Activated naive CD8-positive, alpha-beta T cell treated with anti-CD3 and anti-CD28 coated beads, Interleukin-2, amount 50 U/mL, for 24 hours (primary cell): ENCODE data around the gene KIF3C.
"Not testable (repeated sequence)": the region's sequence is repeated elsewhere in the genome, so short reads cannot be mapped to it uniquely, and the experiment has no call there.

Source experiments
- ATAC-seq: fragments of 150-1000 bp; cut with Tn5 transposase; one replicate; pipeline ENCODE4 v1.10.0; 2021
- DNase-seq: peaks from one replicate; pipeline ENCODE4 v3.0.0; 2021
- H3K27ac Mint-ChIP-seq: one replicate; pipeline ENCODE4 v1.8.0; 2021; ENCODE audit warnings: mild to moderate bottlenecking, mixed read lengths
- H3K27me3 Mint-ChIP-seq: one replicate; pipeline ENCODE4 v1.8.0; 2021; ENCODE audit warnings: mixed read lengths
- H3K36me3 Mint-ChIP-seq: one replicate; pipeline ENCODE4 v1.8.0; 2021; ENCODE audit warnings: low read depth, mixed read lengths
- H3K4me1 Mint-ChIP-seq: one replicate; pipeline ENCODE4 v1.8.0; 2021; ENCODE audit warnings: mixed read lengths
- H3K4me3 Mint-ChIP-seq: one replicate; pipeline ENCODE4 v1.8.0; 2021; ENCODE audit warnings: mild to moderate bottlenecking, moderate library complexity, mixed read lengths
- H3K9me3 Mint-ChIP-seq: one replicate; pipeline ENCODE4 v1.8.0; 2021; ENCODE audit warnings: mixed read lengths

The KIF3C gene

DNA sequence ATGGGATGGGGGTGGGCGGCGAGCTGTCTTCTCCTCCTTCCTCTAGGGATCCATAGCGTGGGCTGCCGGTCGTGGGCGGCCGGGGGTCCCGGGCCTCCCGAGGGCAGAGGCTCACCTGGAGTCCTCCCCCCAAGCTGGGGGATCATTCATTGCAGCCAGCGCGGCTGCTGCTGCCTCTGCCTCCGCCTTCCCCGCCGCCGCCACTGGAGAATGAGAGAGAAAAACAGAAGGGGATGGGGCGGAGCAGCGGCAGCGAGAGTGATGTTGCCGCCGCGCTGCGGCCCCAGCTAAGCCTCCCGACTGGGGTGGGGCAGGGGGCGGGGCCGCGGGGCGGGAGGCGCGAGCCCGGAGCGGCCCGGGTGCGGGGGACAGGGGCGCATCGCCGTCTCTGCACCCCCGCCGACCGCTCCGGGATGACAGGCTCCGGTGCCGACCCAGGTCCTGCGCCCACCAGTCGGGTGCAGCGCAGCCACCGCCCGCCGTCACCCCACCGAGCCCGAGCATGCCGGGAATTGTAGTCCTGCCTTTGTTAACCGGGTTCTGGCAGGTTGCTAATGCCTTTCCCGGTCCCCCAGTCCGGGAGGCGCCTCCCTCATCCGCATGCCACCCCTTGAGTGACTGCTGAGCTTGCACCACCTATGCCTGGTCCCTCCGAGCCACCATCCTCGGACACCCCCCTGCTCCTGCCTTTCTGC is at the start of gene KIF3C:
KIF3C (minus strand) TSS at position 225 of the 695 bp plus-strand sequence. CDS start 580 bp downstream, outside the sequence.
- Mint-ChIP-seq H3K9me3 (no peaks in the 10 kb centered on the region), H3K4me3 (peak within 1 kb of the TSS; percentile 78), H3K27ac (peak within 1 kb of the TSS; percentile 59)

DNA sequence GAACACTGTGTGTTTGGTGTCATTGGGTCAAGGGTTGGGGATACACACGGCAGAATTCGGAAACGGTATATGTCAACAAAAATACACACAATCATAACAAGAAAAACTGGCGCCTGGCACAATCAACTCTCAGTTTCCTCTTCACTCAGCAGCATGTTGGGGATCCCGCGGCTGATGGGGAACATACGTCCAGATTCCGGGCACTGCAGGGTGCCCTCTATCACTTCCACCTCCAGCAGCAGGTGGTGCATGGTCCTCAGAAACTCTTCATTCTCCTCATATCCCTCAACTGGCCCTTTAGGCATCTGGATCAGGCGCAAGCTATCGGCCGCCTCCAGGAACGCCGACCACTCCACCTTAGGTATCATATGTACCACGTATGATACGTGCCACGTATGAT is 45.8 kb upstream of the KIF3C start:
- not testable (repeated sequence) for H3K9me3 Mint-ChIP-seq, H3K4me1 Mint-ChIP-seq, H3K27ac Mint-ChIP-seq, H3K4me3 Mint-ChIP-seq, H3K27me3 Mint-ChIP-seq, DNase-seq, ATAC-seq, H3K36me3 Mint-ChIP-seq

More for the DNA sequence above, at the start of gene KIF3C:
- Mint-ChIP-seq H3K36me3 (no peaks in the 10 kb centered on the region), H3K4me1 (peaks cover 5% of the 10 kb centered on the region), H3K27me3 (no peaks in the 10 kb centered on the region)
- DNase-seq (peak; percentile 73), ATAC-seq (peak; percentile 85)

DNA sequence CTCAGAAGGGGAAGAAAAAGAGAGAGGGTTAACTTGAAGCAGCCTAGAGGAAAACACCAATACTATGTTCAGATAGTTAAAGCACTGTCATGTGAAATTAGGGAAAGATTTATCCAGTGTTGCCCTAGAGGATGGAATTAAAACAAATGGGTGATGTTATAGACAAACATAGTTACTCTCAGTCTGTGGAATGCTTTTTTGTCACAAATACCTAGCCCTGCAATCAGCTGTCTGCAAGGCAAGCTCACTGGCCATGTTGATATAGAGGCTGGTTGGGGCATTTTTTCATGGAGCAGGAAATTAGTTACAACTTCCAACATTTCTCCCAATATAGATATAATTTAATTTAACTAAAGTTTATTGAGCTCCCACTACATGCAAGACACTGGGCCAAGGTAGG is 43.2 kb upstream of the KIF3C start:
- ATAC-seq (no peak), DNase-seq (no peak)
- Mint-ChIP-seq H3K9me3 (no peaks in the 10 kb centered on the region), H3K4me1 (no peaks in the 10 kb centered on the region), H3K27ac (no peak overlapping the region), H3K36me3 (no peaks in the 10 kb centered on the region), H3K27me3 (no peaks in the 10 kb centered on the region), H3K4me3 (no peak overlapping the region)

DNA sequence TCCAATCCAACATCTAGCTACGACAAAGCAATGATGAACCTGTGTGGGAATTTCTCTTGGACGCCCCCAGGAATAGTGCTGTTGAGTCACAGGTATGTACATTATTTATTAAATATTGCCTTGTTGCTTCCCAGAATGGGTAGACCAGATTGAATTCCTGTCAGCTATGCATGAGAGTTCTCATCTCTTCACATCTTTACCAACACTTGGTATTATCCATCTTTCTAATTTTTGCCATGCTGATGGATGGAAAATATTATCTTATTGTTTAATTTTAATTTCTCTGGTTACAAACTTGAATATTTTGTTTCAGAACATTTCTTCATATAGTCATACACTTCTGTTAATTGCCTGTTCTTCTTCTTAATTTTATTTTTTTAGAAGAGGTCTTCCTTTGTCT is 42.0 kb upstream of the KIF3C start:
- Mint-ChIP-seq H3K4me1 (no peaks in the 10 kb centered on the region), H3K4me3 (no peak overlapping the region), H3K27ac (no peak overlapping the region), H3K27me3 (no peaks in the 10 kb centered on the region), H3K9me3 (no peaks in the 10 kb centered on the region), H3K36me3 (no peaks in the 10 kb centered on the region)
- no peak for DNase-seq
- no peak for ATAC-seq

DNA sequence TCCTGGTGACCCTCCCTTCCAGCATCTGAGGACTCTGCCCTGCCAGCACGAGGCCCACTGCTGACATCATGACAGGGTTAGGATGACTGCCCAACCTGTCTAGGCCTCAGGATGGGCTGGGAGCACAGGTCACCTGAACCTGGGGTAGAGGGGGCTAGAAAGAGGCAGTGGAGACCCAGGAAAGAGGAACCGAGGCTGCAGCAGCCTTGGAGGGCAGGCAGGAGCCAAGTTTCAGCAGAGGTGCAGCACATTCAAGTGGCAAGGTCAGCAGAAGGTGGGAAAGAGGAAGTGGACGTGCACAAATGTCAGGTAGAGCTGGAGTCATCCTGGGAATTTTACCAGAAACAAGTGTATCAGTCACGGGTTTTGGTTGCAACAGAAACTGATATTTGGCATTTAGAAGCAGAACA is 37.9 kb upstream of the KIF3C start:
- DNase-seq (no peak), ATAC-seq (no peak)
- Mint-ChIP-seq H3K36me3 (no peaks in the 10 kb centered on the region), H3K4me3 (no peak overlapping the region), H3K9me3 (no peaks in the 10 kb centered on the region), H3K4me1 (peaks cover 5% of the 10 kb centered on the region), H3K27ac (no peak overlapping the region), H3K27me3 (no peaks in the 10 kb centered on the region)

DNA sequence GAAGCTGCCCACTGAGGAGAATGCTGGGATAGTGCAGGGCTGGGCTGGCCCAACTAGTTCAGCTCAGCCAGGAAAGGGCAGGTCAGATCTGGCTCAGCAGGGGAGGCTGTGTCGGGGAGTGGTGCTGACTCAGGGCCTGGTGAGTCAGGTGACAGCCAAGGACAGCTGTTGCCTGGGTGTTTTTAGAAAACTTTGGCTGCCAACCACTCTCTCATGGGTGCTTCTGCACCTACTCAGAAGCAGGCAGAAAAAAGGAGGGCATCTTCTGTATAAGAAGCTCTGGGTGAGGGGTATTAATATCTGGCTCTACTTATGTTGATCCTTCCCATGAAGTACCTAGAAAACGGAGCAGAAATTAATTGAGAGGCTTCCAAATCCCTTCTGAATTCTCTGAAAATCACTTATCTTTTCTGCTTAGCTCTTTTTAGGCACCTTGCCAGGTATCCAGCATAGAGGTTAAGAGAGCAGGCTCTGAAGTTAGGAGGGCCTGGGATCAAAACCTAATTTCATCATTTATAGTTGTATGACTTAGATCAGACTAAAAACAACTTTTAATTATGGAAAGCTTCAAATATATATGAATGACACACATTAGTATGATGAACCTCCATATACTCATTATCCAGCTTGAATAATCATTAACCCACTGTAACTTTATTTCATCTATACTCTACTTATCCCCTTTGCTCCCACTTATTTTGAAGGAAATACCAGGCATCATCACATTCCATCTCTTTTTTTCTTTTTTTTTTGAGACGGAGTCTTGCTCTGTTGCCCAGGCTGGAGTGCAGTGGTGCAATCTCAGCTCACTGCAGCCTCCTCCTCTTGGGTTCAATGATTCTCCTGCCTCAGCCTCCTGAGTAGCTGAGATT is 36.1 kb upstream of the KIF3C start:
- no peak overlapping the region for H3K27ac Mint-ChIP-seq
- no peaks in the 10 kb centered on the region for H3K9me3 Mint-ChIP-seq
- peak; percentile 27 for DNase-seq
- H3K27me3 Mint-ChIP-seq, result no peaks in the 10 kb centered on the region
- H3K4me3 Mint-ChIP-seq, result no peak overlapping the region
- peak; percentile 92 for ATAC-seq
- H3K4me1 Mint-ChIP-seq, result peaks cover 5% of the 10 kb centered on the region
- no peaks in the 10 kb centered on the region for H3K36me3 Mint-ChIP-seq

DNA sequence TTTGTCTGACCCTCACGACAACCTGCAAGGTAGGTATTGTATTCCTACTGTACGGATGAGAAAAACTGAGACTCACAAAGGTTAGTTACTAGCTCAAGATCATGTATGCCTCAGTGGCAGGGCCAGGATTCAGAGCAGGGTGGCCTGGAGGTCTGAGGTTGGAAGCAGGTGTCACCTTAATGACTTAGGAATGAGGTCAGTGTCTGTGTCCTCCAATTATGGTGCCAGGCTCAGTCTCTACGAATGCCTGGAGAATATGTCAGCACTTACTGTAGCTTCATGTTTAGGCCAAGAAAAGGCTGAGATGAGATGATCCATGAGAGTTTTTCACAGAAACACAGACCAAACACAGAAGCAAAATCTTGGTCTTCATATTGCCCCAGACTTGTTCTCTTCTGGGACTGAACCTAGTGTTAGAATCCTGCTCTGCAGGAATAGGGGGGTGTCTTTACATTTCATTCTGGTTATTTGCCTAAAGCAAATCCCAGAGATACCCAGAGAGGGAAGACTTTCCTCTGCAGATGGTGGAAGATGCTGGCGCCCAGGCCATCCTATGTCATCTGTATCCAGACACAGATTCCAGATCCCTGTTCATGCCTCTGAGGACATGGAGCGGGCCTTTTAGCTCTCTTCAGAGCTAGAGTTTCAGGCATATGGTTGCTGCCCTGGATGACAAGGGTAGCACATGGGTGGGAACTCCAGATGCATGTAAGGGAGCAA is 35.3 kb upstream of the KIF3C start:
- no peak for DNase-seq
- Mint-ChIP-seq H3K4me1 (peaks cover 5% of the 10 kb centered on the region), H3K9me3 (no peaks in the 10 kb centered on the region), H3K4me3 (no peak overlapping the region), H3K27ac (no peak overlapping the region), H3K27me3 (no peaks in the 10 kb centered on the region), H3K36me3 (no peaks in the 10 kb centered on the region)
- no peak for ATAC-seq

DNA sequence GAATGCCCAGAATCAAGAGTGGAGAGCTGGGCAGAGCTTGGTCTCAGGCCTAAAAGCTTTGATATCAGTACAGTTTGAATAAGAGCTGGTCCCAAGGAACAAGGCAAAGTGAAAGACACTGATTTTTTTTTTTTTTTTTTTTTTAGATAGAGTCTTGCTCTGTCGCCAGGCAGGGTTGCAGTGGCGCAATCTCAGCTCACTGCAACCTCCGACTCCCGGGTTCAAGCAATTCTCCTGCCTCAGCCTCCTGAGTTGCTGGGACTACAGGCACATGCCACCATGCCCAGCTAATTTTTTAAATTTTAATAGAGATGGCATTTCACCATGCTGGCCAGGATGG is 34.4 kb upstream of the KIF3C start:
- not testable (repeated sequence) for H3K4me1 Mint-ChIP-seq, H3K27me3 Mint-ChIP-seq, H3K4me3 Mint-ChIP-seq, ATAC-seq, H3K27ac Mint-ChIP-seq, H3K9me3 Mint-ChIP-seq, DNase-seq, H3K36me3 Mint-ChIP-seq

DNA sequence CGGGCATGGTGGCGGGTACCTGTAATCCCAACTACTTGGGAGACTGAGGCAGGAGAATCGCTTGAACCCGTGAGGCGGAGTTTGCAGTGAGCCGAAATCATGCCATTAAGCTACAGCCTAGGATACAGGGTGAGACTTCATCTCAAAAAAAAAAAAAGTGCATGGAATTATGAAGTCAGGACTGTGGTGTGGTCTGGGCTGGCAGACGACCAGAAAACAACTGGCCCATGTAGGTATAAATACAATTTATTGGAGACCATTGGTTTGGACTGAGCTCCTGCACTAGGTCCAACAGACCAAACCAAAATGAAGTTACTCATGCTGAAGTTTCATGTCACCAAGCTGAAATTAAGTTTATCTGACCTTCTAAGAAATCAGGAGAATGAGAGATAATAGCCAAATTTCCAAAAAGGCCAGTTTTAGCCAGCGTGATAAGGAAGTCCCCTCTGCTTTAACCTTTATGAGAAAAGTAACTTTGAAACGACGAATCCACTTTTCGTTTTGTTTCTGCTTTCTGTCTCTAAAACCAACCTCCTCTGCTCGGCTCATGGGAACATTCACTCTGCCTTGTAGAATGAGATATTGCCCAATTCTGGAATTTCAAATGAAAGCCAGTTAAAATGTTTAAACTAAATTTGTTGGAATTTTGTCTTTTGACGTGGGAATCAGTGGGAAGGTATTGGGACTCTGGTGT is 33.9 kb upstream of the KIF3C start:
- Mint-ChIP-seq H3K27ac (no peak overlapping the region), H3K9me3 (no peaks in the 10 kb centered on the region), H3K4me3 (no peak overlapping the region), H3K27me3 (no peaks in the 10 kb centered on the region), H3K36me3 (no peaks in the 10 kb centered on the region), H3K4me1 (peaks cover 5% of the 10 kb centered on the region)
- ATAC-seq (no peak), DNase-seq (no peak)

DNA sequence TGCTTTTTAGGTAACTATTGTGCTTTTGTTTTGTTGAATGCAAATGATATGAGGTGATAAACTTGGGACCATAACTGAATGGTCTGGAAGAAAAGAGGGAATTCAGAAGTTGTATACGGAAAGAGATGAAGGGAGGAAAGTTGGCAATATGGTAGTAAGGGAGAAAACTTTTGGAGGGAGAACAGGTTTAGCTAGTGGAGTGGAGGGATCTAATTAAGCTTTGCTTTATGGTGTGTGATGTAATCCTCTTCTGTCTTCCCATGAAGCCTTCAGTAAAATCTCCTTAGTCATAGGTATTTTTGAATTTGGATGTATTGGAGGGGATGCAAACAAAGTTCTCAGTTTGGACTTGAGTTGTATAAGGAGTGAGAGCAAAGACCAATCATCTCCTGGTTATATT is 31.4 kb upstream of the KIF3C start:
- ATAC-seq (no peak), DNase-seq (no peak)
- Mint-ChIP-seq H3K27ac (no peak overlapping the region), H3K36me3 (no peaks in the 10 kb centered on the region), H3K4me3 (no peak overlapping the region), H3K27me3 (no peaks in the 10 kb centered on the region), H3K9me3 (peaks cover 3% of the 10 kb centered on the region), H3K4me1 (peaks cover 5% of the 10 kb centered on the region)

DNA sequence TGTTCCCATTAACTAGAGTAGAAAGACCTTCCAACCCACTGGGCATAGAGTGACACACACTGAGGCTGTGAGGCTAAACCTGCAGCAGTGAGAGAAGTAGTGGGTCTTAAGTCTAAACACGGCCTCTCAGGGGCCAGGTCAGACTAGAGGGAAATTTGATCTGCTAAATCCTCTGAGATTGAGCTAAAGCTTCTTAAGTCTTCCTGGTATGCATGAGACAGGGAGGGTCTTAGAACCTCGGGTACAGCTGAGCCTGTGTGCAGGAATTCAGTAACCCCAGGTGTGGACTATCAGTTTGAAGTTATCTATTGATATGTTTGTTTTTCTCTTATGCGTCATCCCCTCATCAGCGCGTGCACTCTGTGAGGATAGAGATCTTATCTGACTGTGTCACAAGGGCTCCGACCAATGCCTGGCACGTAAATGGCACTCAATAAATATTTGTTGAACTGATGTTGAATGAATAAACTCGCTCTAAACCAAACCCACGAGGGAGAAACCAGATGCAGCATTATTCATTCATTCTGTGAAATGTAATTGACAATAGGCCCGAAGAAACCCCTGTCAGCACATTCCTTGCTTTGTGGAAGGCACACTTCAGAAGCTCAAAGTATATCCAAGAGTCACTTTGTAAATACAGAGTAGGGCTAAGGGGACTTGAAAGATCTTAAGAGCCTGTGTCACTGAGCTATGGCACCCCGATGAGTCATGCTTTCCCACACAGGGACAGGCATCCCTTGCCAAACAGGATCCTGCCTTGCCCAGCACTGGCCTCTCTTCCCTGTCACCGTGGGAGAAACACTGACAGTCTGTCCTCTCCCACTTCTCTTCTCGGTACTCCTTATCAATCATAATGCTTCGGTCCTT is 29.9 kb upstream of the KIF3C start:
- Mint-ChIP-seq H3K36me3 (no peaks in the 10 kb centered on the region), H3K4me1 (no peaks in the 10 kb centered on the region), H3K9me3 (peaks cover 3% of the 10 kb centered on the region), H3K27ac (no peak overlapping the region), H3K4me3 (no peak overlapping the region), H3K27me3 (no peaks in the 10 kb centered on the region)
- DNase-seq (no peak), ATAC-seq (no peak)

DNA sequence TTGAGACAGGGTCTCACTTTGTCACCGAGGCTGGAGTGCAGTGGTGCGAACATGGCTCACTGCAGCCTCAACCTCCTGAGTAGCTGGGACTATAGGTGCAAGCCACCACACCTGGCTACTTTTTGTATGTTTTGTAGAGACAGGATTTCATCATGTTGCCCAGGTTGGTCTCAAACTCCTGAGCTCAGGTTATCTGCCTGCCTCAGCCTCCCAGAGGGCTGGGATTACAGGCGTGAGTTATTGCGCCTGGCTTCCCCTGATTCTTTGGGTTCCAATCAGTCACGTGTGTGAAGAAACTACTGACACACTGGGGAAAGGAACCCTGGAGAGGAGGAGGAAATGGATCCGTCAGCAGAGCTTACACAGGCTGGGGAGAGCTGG is 29.3 kb upstream of the KIF3C start:
- Mint-ChIP-seq H3K4me1 (no peaks in the 10 kb centered on the region), H3K9me3 (peaks cover 3% of the 10 kb centered on the region), H3K27me3 (no peaks in the 10 kb centered on the region), H3K4me3 (no peak overlapping the region), H3K27ac (no peak overlapping the region), H3K36me3 (no peaks in the 10 kb centered on the region)
- ATAC-seq (no peak), DNase-seq (no peak)

DNA sequence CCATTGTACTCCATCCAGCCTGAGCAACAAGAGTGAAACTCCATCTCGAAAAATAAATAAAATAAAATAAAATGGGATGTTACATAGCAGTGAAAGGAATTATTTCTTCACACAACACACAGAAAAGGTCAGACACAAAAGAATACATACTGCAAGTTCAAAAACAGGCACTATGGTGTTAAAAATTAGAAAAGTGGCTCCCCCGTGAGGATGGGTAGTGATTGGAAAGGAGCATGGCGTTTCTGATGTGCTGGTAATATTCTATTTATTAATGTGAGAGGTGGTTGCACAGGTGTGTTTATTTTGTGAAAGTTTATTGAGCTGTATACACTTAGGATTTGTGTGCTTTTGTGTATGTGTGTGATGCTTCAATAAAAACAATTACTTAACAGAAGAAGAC is 28.6 kb upstream of the KIF3C start:
- Mint-ChIP-seq H3K27ac (no peak overlapping the region), H3K36me3 (no peaks in the 10 kb centered on the region), H3K4me3 (no peak overlapping the region), H3K27me3 (no peaks in the 10 kb centered on the region), H3K4me1 (no peaks in the 10 kb centered on the region), H3K9me3 (peaks cover 3% of the 10 kb centered on the region)
- DNase-seq, result no peak
- ATAC-seq, result no peak

DNA sequence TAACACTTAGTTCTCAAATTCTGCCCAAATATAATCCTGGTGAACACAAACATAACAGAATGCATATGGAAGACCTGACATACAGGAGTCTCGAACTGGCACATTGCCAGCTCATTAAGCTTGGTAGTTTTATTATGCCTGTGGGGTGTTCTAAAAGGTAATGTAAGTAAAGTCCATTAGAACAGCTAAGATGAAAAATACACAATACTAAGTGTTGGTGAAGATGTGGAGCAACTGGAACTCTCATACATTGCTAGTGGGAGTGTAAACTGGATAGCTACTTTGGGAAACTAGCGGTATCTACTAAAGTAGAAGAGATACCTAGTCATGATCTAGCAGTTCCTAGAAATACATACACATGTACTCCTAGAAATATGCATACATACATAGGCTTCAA is 27.3 kb upstream of the KIF3C start:
- Mint-ChIP-seq H3K27me3 (no peaks in the 10 kb centered on the region), H3K9me3 (peaks cover 3% of the 10 kb centered on the region), H3K4me3 (no peak overlapping the region)

More for the DNA sequence above, 27.3 kb upstream of the KIF3C start:
- H3K36me3 Mint-ChIP-seq, result no peaks in the 10 kb centered on the region
- no peak overlapping the region for H3K27ac Mint-ChIP-seq
- no peaks in the 10 kb centered on the region for H3K4me1 Mint-ChIP-seq
- ATAC-seq, result no peak
- DNase-seq, result no peak
